ENCODE measurements around the gene GNB1.

Gene GNB1

DNA sequence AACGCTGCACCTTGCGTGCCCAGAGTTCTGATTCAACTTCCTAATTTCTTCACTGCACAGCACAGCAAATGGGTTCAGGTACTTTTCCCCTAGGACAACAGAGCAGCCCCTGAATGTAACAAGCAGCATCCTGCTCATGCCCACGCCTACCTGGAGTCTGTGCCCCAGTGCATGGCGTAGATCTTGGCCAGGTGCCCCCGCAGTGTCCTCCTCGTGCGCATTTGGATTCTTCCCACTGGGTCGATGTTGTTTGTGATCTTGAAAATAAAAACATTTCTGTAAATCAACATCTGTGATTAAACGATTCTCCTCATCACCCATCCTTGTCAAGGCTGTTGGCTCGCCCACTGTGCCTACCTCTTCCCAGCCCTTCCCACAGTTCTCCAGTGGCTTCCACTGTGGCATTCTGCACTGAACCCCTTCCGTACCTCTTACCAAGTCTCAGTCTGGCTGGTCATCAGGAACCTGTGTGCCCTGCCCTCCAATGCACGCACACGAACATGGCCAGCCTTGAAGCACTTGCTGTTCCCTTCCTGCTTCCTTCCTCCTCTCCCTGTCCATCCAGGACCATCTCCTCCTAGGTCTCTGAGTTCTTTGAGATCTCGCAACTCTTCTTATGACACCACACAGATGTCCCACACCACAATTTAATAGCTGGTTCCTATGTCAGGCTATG lies 75.1 kb downstream of the GNB1 start:
- no peak for DNase-seq (ENCODE audit: low spot score)
- TF ChIP-seq, protein P1, sequence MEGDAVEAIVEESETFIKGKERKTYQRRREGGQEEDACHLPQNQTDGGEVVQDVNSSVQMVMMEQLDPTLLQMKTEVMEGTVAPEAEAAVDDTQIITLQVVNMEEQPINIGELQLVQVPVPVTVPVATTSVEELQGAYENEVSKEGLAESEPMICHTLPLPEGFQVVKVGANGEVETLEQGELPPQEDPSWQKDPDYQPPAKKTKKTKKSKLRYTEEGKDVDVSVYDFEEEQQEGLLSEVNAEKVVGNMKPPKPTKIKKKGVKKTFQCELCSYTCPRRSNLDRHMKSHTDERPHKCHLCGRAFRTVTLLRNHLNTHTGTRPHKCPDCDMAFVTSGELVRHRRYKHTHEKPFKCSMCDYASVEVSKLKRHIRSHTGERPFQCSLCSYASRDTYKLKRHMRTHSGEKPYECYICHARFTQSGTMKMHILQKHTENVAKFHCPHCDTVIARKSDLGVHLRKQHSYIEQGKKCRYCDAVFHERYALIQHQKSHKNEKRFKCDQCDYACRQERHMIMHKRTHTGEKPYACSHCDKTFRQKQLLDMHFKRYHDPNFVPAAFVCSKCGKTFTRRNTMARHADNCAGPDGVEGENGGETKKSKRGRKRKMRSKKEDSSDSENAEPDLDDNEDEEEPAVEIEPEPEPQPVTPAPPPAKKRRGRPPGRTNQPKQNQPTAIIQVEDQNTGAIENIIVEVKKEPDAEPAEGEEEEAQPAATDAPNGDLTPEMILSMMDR (IDR thresholded peaks at IDR 0.05; ENCODE audit: extremely low read depth, missing control alignments): no peak

DNA sequence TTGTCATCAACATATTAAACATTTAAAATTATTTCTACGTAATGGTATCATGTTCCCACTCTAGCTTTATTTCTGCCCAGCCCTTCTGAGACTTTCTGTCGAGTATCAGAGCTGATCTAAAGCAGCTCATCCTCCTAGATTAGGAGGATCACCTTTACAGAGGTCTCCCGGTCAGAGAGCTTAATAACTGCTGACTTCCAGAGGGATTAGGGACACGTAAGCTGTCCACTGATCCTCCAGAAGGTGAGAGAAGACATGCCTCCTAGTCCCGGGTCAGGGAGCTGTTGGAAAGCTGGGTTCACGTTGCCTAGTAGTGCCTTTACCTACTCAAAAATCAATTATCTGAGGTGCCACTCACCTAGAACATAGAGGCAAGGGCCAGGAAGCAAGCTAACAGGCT lies 81.4 kb downstream of the GNB1 start:
- TF ChIP-seq, protein P1 (IDR thresholded peaks at IDR 0.05; ENCODE audit: extremely low read depth, missing control alignments): no peak
- no peak for DNase-seq (ENCODE audit: low spot score)

DNA sequence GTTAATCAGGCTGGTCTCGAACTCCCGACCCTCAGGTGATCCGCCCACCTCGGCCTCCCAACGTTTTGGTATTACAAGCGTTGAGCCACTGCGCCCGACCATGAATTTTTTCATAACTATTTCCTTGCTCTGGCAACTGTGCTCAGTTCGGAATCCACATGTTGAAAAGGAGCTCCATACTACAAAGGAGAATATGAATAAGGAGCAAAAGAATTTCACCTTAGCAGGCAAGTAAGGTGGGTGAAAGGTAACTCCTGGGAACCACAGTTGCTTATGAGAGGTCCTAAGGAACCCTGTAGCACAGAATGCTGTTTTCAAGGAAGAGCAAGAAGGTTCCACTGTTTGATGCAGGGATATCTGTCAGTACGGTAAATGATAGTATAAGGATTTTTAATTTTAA lies 82.7 kb downstream of the GNB1 start:
- TF ChIP-seq, protein P1 (IDR thresholded peaks at IDR 0.05; ENCODE audit: extremely low read depth, missing control alignments): no peak
- DNase-seq (ENCODE audit: low spot score): no peak

DNA sequence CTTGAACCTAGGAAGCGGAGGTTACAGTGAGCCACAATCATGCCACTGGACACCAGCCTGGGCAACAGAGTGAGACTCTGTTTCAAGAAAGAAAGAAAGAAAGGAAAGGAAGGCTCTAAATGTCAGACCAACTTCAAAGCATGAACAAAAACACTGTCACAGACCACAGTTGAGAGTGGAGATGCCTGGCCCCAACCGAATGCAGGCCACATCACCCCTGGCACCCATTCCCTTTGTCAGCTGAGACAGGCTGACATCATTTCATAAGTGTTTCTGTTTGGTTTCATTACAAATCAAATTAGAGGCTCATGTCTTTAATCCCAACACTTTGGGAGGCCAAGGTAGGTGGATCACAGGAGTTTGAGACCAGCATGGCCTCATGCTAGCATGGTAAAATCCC lies 84.0 kb downstream of the GNB1 start:
- no peak for DNase-seq (ENCODE audit: low spot score)
- TF ChIP-seq, protein P1 (IDR thresholded peaks at IDR 0.05; ENCODE audit: extremely low read depth, missing control alignments): no peak

DNA sequence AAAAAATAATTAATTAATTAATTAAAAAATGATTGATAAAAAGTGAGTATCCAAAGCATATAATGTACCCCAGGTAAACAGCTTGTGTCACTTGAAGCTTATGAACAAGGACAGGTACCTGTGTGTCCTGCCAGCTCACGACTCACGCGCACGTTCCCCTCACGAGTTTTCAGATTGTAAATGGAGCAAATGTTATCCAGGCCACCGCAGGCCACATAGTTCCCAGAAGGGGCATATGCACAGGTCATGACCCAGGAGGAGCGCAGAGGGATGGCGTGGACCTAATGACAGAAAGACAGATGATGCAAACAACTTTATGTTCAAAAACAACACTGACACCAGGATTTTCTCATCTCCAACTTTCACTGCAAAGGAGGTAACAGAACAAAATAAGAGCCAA lies 86.6 kb downstream of the GNB1 start:
- TF ChIP-seq, protein P1 (IDR thresholded peaks at IDR 0.05; ENCODE audit: extremely low read depth, missing control alignments): no peak
- no peak for DNase-seq (ENCODE audit: low spot score)

DNA sequence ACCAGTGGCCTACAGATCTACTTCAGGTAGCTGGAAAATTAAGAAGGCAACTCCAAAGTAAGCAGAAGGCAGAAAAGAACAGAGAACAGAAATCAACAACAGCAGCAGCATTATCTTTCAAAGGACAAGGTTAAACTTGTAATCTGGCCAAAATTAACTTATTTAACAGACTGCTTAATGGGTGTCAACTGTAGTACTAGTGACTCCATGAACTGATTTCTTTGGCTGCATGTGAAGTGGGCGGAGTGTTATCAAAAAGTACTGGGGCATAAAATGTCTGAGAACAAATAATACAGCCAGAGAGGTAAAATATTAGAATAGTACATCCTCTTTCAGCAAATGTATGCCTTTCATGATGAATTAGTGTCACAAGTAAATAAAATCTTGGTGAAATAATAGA lies 88.0 kb downstream of the GNB1 start:
- DNase-seq (ENCODE audit: low spot score): no peak
- TF ChIP-seq, protein P1 (IDR thresholded peaks at IDR 0.05; ENCODE audit: extremely low read depth, missing control alignments): no peak

DNA sequence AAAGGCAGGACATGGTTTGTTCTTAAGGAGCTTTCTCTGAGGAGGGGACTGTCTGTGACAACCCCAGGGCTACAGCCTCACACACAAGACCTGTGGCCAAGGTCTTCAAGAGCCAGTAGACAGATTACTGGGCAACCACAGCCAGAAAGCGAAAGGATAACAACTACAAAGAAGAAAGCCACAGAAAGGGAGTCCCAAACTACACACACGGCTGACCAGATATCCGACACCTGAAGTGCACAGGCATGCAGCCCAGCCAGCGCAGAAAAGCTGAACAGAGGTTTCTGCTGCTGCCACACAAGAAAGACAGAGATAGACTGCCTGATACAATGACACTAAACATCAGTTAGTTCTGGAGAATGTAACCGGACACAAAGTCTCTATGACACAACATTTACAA lies 91.2 kb downstream of the GNB1 start:
- TF ChIP-seq, protein P1 (IDR thresholded peaks at IDR 0.05; ENCODE audit: extremely low read depth, missing control alignments): no peak
- DNase-seq (ENCODE audit: low spot score): peak; percentile 82
